Erythroblast (primary cell): Measurements from ENCODE around the gene TSC2.

ENCODE experiments used
- GATA1 ChIP-seq: IDR thresholded peaks from 2 replicates; pipeline ENCODE4 v1.6.1; 2011; ENCODE audit warnings: low read depth, mild to moderate bottlenecking, control low read depth, low read length, moderate library complexity
- POLR2A ChIP-seq: IDR thresholded peaks from 2 replicates; pipeline ENCODE4 v1.6.1; 2011; ENCODE audit warnings: mild to moderate bottlenecking, low read length

DNA sequence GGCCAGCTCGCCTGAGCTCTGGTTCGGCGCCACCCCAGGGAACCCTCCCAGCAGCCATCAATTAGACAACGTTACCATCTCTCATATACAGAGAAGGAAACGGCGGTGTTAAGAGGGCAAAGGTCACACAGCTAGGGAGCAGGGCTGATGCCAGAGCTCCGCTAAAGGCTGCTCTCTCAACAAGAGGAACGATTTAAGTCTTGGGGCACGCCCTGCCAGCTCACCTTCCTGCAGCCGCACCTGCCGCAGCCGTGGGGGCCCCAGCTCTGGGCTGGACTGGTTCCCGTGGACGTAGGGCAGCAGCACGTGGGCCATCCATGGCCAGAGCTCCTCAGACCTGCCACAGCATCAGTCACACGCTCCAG lies 44.5 kb downstream of the TSC2 start:
- no peak for TF ChIP-seq POLR2A
- TF ChIP-seq GATA1 = no peak
